Keratinocyte (primary cell): ENCODE data around the gene ANKS6.

Experiments used
- CTCF ChIP-seq, 3 experiments: IDR thresholded peaks in 1 of 3; conservative IDR thresholded peaks in 1 of 3; optimal IDR thresholded peaks in 1 of 3; 2 replicates in 2 of 3; 3 replicates in 1 of 3; pipeline versions ENCODE3 to v1.5.1; 2011; ENCODE audit warnings: low read length in 3 of 3, mild to moderate bottlenecking in 3 of 3, moderate library complexity in 2 of 3, control low read depth in 1 of 3, inconsistent platforms in 1 of 3; ENCODE audit not compliant: insufficient read depth in 2 of 3; ENCODE audit errors: extremely low read depth in 1 of 3
- EZH2 ChIP-seq: IDR thresholded peaks from one replicate; pipeline ENCODE4 v1.6.1; 2012; ENCODE audit warnings: inconsistent platforms, mild to moderate bottlenecking, low read length, moderate library complexity

- TF ChIP-seq CTCF (optimal IDR thresholded peaks at IDR 0.05 in 1 of 3, IDR thresholded peaks at IDR 0.05 in 1 of 3, conservative IDR thresholded peaks at IDR 0.05 in 1 of 3; ENCODE audit: extremely low read depth in 1 of 3, insufficient read depth in 2 of 3, low read length in 3 of 3) (no peak), EZH2 (no peak)
These were observed 36.4 kb upstream of the ANKS6 start for GRCh38 chr9:98832768-98833089.
